GM23248 (cell line): ENCODE results near the gene NPC1L1. TPM values are rescaled to one million over a fixed set of nuclear protein-coding genes. Genes with fewer than 3 reads are reported as not detected.
A peak's percentile ranks its signal among the peaks of the same experiment; 100 is the strongest.

Source experiments
- DNase-seq: peaks from one replicate; pipeline ENCODE4 v3.0.0-alpha.2; 2015
- H2AFZ ChIP-seq: fragments of 200-600 bp; sonication (generic); 2 replicates; pipeline ENCODE4 v1.6.1; 2016; ENCODE audit warnings: antibody characterized with exemption
- H3F3A ChIP-seq: fragments of 200-600 bp; sonication (generic); 2 replicates; pipeline ENCODE4 v1.6.1; 2016; ENCODE audit warnings: mild to moderate bottlenecking, antibody characterized with exemption, mixed run types; ENCODE audit not compliant: insufficient read depth
- H3K27ac ChIP-seq: fragments of 200-600 bp; sonication (generic); 2 replicates; pipeline ENCODE4 v1.5.1; 2016; ENCODE audit warnings: mild to moderate bottlenecking
- H3K27me3 ChIP-seq: fragments of 200-600 bp; sonication (generic); replicated peaks from 2 replicates; pipeline ENCODE4 v1.6.1; 2016; ENCODE audit warnings: mild to moderate bottlenecking; ENCODE audit not compliant: insufficient read depth
- H3K36me3 ChIP-seq: fragments of 200-600 bp; sonication (generic); 2 replicates; pipeline ENCODE4 v1.6.1; 2016; ENCODE audit warnings: low read depth, mild to moderate bottlenecking
- H3K4me1 ChIP-seq: fragments of 200-600 bp; sonication (generic); 2 replicates; pipeline ENCODE4 v1.6.1; 2016; ENCODE audit warnings: mild to moderate bottlenecking; ENCODE audit not compliant: insufficient read depth
- H3K4me2 ChIP-seq: fragments of 200-600 bp; sonication (generic); one replicate; pipeline ENCODE4 v1.6.1; 2016; ENCODE audit warnings: mild to moderate bottlenecking; ENCODE audit not compliant: unreplicated experiment
- H3K4me3 ChIP-seq: fragments of 200-600 bp; sonication (generic); 2 replicates; pipeline ENCODE4 v1.5.1; 2016; ENCODE audit warnings: mild to moderate bottlenecking
- H3K79me2 ChIP-seq: fragments of 200-600 bp; sonication (generic); 2 replicates; pipeline ENCODE4 v1.6.1; 2016; ENCODE audit warnings: mild to moderate bottlenecking; ENCODE audit not compliant: insufficient read depth
- H3K9ac ChIP-seq: fragments of 200-600 bp; sonication (generic); 2 replicates; pipeline ENCODE4 v1.6.1; 2016; ENCODE audit warnings: mild to moderate bottlenecking
- H3K9me2 ChIP-seq: fragments of 200-600 bp; sonication (generic); 2 replicates; pipeline ENCODE4 v1.6.1; 2016; ENCODE audit warnings: mixed run types, mild to moderate bottlenecking, moderate library complexity; ENCODE audit not compliant: insufficient read depth
- H3K9me3 ChIP-seq: fragments of 200-600 bp; sonication (generic); one replicate; pipeline ENCODE4 v1.6.1; 2017; ENCODE audit warnings: low read depth
- H4K20me1 ChIP-seq: fragments of 200-600 bp; sonication (generic); 2 replicates; pipeline ENCODE4 v1.6.0; 2016; ENCODE audit not compliant: insufficient read depth
- EZH2 ChIP-seq: fragments of 200-600 bp; sonication (generic); IDR thresholded peaks from 2 replicates; pipeline ENCODE4 v1.6.1; 2018; ENCODE audit warnings: antibody characterized with exemption, mild to moderate bottlenecking; ENCODE audit not compliant: insufficient read depth, poor library complexity, severe bottlenecking
- EZH2phosphoT487 ChIP-seq: fragments of 200-600 bp; sonication (generic); IDR thresholded peaks from 2 replicates; pipeline ENCODE4 v1.6.1; 2018; ENCODE audit warnings: antibody characterized with exemption, moderate library complexity, mild to moderate bottlenecking, low read depth; ENCODE audit not compliant: insufficient read depth
- WGBS, 2 experiments: methylation state at CpG; one replicate each; pipeline ENCODE4 v1.1.6; 2015 to 2017; ENCODE audit warnings: low lambda C conversion rate in 2 of 2, low coverage in 1 of 2; ENCODE audit errors: missing lambda C conversion rate in 2 of 2; 5-methylcytosine and 5-hydroxymethylcytosine counted together
- in situ Hi-C: fragments of 300-500 bp; cut with MboI; formaldehyde crosslinking; loops from 2 replicates; pipeline ENCODE4 v1.15.0; 2020
- polyA plus RNA-seq: library from polyadenylated mRNA; unstranded; fragments of >200 nt; fragmentation: Nextera tagmentation; extraction: Ambion mirVana; gene quantifications from 2 replicates; pipeline ENCODE4 v1.2.1, GENCODE V29; 2016
- total RNA-seq: library from RNA; depleted of rRNA; stranded (reverse); fragments of >200 nt; shearing (Covaris generic); gene quantifications from 2 replicates; pipeline ENCODE4 v1.2.3, GENCODE V29; 2014

The NPC1L1 gene
- total and polyA plus RNA-seq, 2 experiments from 2014 or later = not detected

GRCh38 chr7:44535348-44536064 is 5.6 kb downstream of the NPC1L1 start:
- Histone ChIP-seq H3F3A (no peaks in the 10 kb centered on the region), H3K9ac (no peak overlapping the region), H3K4me1 (no peaks in the 10 kb centered on the region), H4K20me1 (no peaks in the 10 kb centered on the region), H3K4me2 (no peak overlapping the region), H3K27ac (no peak overlapping the region), H3K9me2 (no peaks in the 10 kb centered on the region), H3K79me2 (no peaks in the 10 kb centered on the region), H3K9me3 (no peaks in the 10 kb centered on the region), H3K36me3 (no peaks in the 10 kb centered on the region), H2AFZ (no peak overlapping the region), H3K27me3 (no peaks in the 10 kb centered on the region), H3K4me3 (no peak overlapping the region)
- in situ Hi-C loops = no loop called here
- DNase-seq = no peak
- TF ChIP-seq EZH2 = no peak
- TF ChIP-seq EZH2phosphoT487 = no peak
- WGBS, 2 experiments = 78 to 86% methylated on average over 8 of the region's 8 CpGs

- Histone ChIP-seq H3K27ac (no peak overlapping the region), H3K9me3 (no peaks in the 10 kb centered on the region), H3K36me3 (no peaks in the 10 kb centered on the region), H3K4me3 (no peak overlapping the region), H3K27me3 (no peaks in the 10 kb centered on the region), H3K9me2 (no peaks in the 10 kb centered on the region), H3K4me2 (no peak overlapping the region), H3F3A (no peaks in the 10 kb centered on the region), H3K4me1 (no peaks in the 10 kb centered on the region), H3K9ac (no peak overlapping the region), H3K79me2 (no peaks in the 10 kb centered on the region), H4K20me1 (no peaks in the 10 kb centered on the region), H2AFZ (no peak overlapping the region)
- WGBS, 2 experiments = 39 to 45% methylated on average over 7 of the region's 7 CpGs
- peak; percentile 56 for DNase-seq
- in situ Hi-C loops = no loop called here
- TF ChIP-seq EZH2phosphoT487 (no peak), EZH2 (no peak)
Observed at GRCh38 chr7:44534501-44534900, 6.6 kb downstream of the NPC1L1 start.

- 39 to 47% methylated on average over 5 of the region's 5 CpGs for WGBS, 2 experiments
- Histone ChIP-seq H3K9ac (no peak overlapping the region), H3K79me2 (no peaks in the 10 kb centered on the region), H4K20me1 (no peaks in the 10 kb centered on the region), H3K4me2 (no peak overlapping the region), H3K27ac (no peak overlapping the region), H2AFZ (no peak overlapping the region), H3F3A (no peaks in the 10 kb centered on the region), H3K27me3 (no peaks in the 10 kb centered on the region), H3K4me1 (no peaks in the 10 kb centered on the region), H3K9me2 (no peaks in the 10 kb centered on the region), H3K9me3 (no peaks in the 10 kb centered on the region), H3K36me3 (no peaks in the 10 kb centered on the region), H3K4me3 (no peak overlapping the region)
- TF ChIP-seq EZH2 (no peak), EZH2phosphoT487 (no peak)
- DNase-seq = no peak
- in situ Hi-C loops = no loop called here
Observed at GRCh38 chr7:44534087-44534486, 7.0 kb downstream of the NPC1L1 start.

DNA sequence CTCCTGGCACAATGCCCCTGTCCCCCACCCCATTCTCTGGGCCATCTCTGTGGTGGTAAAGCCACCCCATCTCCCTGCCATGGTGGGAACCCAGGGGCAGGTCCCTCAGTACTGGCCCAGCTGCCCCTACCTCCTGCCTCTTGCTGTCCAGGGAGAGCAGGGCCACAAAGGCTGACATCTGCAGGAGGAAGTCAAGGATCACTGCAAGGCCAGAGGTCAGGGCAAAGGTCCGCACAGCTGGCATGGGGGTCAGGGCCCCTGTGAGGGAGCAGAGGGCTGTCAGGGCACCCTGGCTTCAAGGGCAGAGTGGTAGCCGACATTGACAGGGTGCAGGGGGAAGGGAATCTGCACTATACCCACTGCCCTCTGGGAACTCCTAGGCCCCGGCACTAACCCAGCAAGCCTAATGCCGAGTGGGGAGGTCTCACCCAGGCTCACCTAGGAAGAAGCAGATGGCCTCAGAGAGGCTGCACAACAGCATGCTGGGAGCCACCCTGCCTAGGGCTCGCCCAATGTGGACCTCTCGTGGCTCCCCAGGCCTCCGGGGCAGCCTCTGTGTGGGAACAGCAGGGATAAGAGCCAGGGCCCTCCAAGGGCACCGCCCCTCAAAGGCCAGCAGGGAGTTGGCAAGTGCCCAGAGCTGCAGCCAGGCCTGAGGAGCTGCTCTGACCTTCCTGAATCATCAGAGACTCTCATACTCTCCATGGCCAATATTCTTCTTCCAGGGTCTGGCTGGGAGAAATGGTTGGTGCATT is 7.7 kb downstream of the NPC1L1 start:
- H4K20me1 ChIP-seq = no peaks in the 10 kb centered on the region
- TF ChIP-seq EZH2 = no peak
- TF ChIP-seq EZH2phosphoT487 = no peak
- no peak overlapping the region for H3K4me2 ChIP-seq
- H3K9me3 ChIP-seq = no peaks in the 10 kb centered on the region
- H3K9me2 ChIP-seq = no peaks in the 10 kb centered on the region
- H3K36me3 ChIP-seq = no peaks in the 10 kb centered on the region
- in situ Hi-C loops = no loop called here
- H3K4me3 ChIP-seq = no peak overlapping the region
- no peaks in the 10 kb centered on the region for H3K27me3 ChIP-seq
- peak; percentile 37 for DNase-seq
- H2AFZ ChIP-seq = no peak overlapping the region
- H3K9ac ChIP-seq = no peak overlapping the region
- no peaks in the 10 kb centered on the region for H3F3A ChIP-seq
- H3K79me2 ChIP-seq = no peaks in the 10 kb centered on the region
- H3K27ac ChIP-seq = no peak overlapping the region
- no peaks in the 10 kb centered on the region for H3K4me1 ChIP-seq
- WGBS, 2 experiments = 63 to 78% methylated on average over 8 of the region's 8 CpGs
